OCI-LY3 (cell line): ENCODE measurements around the gene CUX1.

Source experiments
- CTCF ChIP-seq: fragments of 200-600, 300-600 bp; sonication (generic); IDR thresholded peaks from 2 replicates; pipeline ENCODE4 v1.5.1; 2014; ENCODE audit warnings: antibody characterized with exemption, low read length, low read depth
- EZH2phosphoT487 ChIP-seq: fragments of 200-600 bp; shearing (Covaris generic); IDR thresholded peaks from 2 replicates; pipeline ENCODE4 v1.6.1; 2018; ENCODE audit warnings: antibody characterized with exemption, mixed run types, low read depth

GRCh38 chr7:101854084-101854865, 36.8 kb downstream of the CUX1 start:
- no peak for TF ChIP-seq CTCF
- no peak for TF ChIP-seq EZH2phosphoT487
